ENCODE results near the gene PPP6R3. TPM values are rescaled to one million over a fixed set of nuclear protein-coding genes. Genes with fewer than 3 reads are reported as not detected.

Gene PPP6R3
- polyA plus RNA-seq, 1 of the 3 experiments (the other 2 are of a cell fraction), result 28.1 TPM

DNA sequence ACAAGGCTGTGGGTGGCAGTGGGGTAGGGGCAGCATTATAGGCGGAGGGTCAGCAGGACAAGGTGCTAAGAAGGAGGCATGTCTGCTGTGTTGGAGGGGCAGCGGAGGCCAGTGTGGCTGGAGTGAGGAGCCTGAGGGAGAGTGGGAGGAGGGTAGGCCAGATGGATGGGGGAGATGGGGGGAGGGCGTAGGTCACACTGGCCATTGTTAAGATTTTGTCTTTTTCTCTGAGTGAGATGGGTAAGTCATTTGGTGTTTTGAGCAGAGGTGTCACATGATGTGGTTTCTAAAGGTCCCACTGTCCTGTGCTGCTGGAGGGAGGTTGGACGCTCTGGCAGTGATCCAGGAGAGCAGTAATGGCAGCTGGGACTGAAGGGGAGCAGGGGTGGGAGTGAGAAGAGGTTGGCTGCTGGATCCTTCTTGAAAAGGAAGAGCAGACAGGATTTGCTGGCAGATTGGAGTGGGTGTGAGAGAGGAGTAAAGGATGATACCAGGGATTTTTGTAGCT, 9.8 kb downstream of the PPP6R3 start:
- H3K36me3 ChIP-seq (replicated peaks in 1 of 2; ENCODE audit: control insufficient read depth in 1 of 2, insufficient read depth in 2 of 2, low read length in 1 of 2), result peaks cover 4 to 9% of the 10 kb centered on the region in 2 experiments
- peak; percentile 23 for TF ChIP-seq CHD2 (IDR thresholded peaks at IDR 0.05; ENCODE audit: low read length, partially characterized antibody)
- no peak for TF ChIP-seq EP300 (IDR thresholded peaks at IDR 0.05; ENCODE audit: borderline replicate concordance in 1 of 2, low read depth in 1 of 2, low read length in 1 of 2)
- H3K27ac ChIP-seq (ENCODE audit: low read depth in 2 of 2, low read length in 1 of 2), result peak overlapping the region in 1 of 2 experiments; percentile 79; a peak in 2 of 4 replicates
- H3K4me3 ChIP-seq (ENCODE audit: low read depth in 2 of 2, low read length in 1 of 2), result no peak overlapping the region
- peak; percentile 75 for DNase-seq
- no peaks in the 10 kb centered on the region for H3K27me3 ChIP-seq (ENCODE audit: insufficient read depth)
- H3K9ac ChIP-seq, result no peak overlapping the region
- H3K4me2 ChIP-seq, result no peak overlapping the region
- ChIA-PET POLR2A (interaction anchor here (1.1 kb wide), 1 partner anchor 10 kb away, joined by 3 read pairs; the partner anchor contains the start of gene PPP6R3), CTCF (no interaction called here)
- H3F3A ChIP-seq (replicated peaks; ENCODE audit: insufficient read depth), result no peaks in the 10 kb centered on the region
- H3K9me3 ChIP-seq, result no peaks in the 10 kb centered on the region
- H2AFZ ChIP-seq (ENCODE audit: low read depth), result no peak overlapping the region
- H3K9me2 ChIP-seq, result no peaks in the 10 kb centered on the region
- 88% methylated on average over 4 of the region's 4 CpGs for WGBS (ENCODE audit: low lambda C conversion rate)
- H4K20me1 ChIP-seq (ENCODE audit: insufficient read depth), result peaks cover 93% of the 10 kb centered on the region
- peaks cover 16 to 27% of the 10 kb centered on the region in 2 experiments; a peak in 2 of 4 replicates for H3K4me1 ChIP-seq (ENCODE audit: control insufficient read depth in 1 of 2, insufficient read depth in 2 of 2, low read depth in 1 of 2, low read length in 1 of 2)
- peaks cover 100% of the 10 kb centered on the region for H3K79me2 ChIP-seq (ENCODE audit: insufficient read depth)

DNA sequence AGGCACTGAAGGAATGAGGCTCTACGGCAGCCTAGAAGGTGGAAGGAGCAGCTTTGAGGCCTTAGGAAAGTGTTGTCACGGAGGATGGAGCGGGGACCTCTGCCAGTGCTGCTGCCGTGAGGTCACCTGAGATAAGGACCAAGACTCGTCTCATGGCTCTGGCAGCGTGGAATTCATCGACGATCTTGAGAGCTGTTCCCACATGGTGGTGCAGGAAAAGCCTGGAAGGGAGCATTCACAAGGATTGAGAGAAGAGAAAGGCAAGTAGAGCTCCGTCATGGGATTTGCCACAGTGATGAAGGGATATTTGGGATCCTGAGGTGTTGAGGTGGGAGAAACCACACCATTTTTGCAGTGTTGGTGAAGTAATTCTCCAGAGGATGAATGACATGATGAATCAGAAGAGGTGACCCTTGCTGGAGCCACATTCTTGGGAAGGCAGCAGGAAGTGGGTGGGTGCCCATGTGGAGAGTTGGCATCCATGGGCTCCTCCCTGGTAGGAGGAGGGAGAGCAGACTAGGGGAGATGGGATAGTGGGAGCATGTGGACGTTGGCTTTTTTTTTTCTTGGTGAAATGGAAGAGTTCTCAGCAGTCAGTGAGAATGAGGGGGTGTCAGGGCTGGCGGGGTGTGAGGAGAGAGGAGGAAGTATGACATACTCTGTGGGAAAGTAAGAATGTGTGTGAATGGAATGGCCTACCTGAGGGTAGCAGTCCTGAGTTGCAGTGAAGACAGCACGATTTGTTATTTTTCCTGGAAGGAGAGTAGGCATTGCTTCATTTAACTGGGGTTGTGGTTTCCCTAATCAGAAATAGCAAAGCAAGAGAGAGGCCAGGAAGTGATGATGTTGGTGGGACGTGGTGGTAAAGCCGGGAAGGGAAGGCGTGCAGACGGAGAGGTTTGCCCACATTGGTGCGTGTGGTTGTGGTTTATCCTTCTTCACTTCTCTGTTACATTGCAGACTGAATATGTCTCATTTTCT, 11.1 kb downstream of the PPP6R3 start:
- H3K4me1 ChIP-seq (ENCODE audit: control insufficient read depth in 1 of 2, insufficient read depth in 2 of 2, low read depth in 1 of 2, low read length in 1 of 2), result peaks cover 16 to 27% of the 10 kb centered on the region in 2 experiments; a peak in 2 of 4 replicates
- POLR2A ChIA-PET, result no interaction called here
- H3K9me3 ChIP-seq, result no peaks in the 10 kb centered on the region
- H3K9me2 ChIP-seq, result no peaks in the 10 kb centered on the region
- H3K27ac ChIP-seq (ENCODE audit: low read depth in 2 of 2, low read length in 1 of 2), result peak overlapping the region in 1 of 2 experiments; percentile 24; a peak in 2 of 4 replicates
- H3K4me3 ChIP-seq (ENCODE audit: low read depth in 2 of 2, low read length in 1 of 2), result no peak overlapping the region
- H3K36me3 ChIP-seq (replicated peaks in 1 of 2; ENCODE audit: control insufficient read depth in 1 of 2, insufficient read depth in 2 of 2, low read length in 1 of 2), result peaks cover 4 to 9% of the 10 kb centered on the region in 2 experiments
- 96% methylated on average over 17 of the region's 17 CpGs for WGBS (ENCODE audit: low lambda C conversion rate)
- H2AFZ ChIP-seq (ENCODE audit: low read depth), result no peak overlapping the region
- no peaks in the 10 kb centered on the region for H3F3A ChIP-seq (replicated peaks; ENCODE audit: insufficient read depth)
- TF ChIP-seq, protein P1, sequence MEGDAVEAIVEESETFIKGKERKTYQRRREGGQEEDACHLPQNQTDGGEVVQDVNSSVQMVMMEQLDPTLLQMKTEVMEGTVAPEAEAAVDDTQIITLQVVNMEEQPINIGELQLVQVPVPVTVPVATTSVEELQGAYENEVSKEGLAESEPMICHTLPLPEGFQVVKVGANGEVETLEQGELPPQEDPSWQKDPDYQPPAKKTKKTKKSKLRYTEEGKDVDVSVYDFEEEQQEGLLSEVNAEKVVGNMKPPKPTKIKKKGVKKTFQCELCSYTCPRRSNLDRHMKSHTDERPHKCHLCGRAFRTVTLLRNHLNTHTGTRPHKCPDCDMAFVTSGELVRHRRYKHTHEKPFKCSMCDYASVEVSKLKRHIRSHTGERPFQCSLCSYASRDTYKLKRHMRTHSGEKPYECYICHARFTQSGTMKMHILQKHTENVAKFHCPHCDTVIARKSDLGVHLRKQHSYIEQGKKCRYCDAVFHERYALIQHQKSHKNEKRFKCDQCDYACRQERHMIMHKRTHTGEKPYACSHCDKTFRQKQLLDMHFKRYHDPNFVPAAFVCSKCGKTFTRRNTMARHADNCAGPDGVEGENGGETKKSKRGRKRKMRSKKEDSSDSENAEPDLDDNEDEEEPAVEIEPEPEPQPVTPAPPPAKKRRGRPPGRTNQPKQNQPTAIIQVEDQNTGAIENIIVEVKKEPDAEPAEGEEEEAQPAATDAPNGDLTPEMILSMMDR (IDR thresholded peaks at IDR 0.05), result no peak
- TF ChIP-seq FOXM1 (IDR thresholded peaks at IDR 0.05; ENCODE audit: low read depth), result no peak
- no peak for TF ChIP-seq NFIC (IDR thresholded peaks at IDR 0.05; ENCODE audit: borderline replicate concordance)
- TF ChIP-seq, protein P2, sequence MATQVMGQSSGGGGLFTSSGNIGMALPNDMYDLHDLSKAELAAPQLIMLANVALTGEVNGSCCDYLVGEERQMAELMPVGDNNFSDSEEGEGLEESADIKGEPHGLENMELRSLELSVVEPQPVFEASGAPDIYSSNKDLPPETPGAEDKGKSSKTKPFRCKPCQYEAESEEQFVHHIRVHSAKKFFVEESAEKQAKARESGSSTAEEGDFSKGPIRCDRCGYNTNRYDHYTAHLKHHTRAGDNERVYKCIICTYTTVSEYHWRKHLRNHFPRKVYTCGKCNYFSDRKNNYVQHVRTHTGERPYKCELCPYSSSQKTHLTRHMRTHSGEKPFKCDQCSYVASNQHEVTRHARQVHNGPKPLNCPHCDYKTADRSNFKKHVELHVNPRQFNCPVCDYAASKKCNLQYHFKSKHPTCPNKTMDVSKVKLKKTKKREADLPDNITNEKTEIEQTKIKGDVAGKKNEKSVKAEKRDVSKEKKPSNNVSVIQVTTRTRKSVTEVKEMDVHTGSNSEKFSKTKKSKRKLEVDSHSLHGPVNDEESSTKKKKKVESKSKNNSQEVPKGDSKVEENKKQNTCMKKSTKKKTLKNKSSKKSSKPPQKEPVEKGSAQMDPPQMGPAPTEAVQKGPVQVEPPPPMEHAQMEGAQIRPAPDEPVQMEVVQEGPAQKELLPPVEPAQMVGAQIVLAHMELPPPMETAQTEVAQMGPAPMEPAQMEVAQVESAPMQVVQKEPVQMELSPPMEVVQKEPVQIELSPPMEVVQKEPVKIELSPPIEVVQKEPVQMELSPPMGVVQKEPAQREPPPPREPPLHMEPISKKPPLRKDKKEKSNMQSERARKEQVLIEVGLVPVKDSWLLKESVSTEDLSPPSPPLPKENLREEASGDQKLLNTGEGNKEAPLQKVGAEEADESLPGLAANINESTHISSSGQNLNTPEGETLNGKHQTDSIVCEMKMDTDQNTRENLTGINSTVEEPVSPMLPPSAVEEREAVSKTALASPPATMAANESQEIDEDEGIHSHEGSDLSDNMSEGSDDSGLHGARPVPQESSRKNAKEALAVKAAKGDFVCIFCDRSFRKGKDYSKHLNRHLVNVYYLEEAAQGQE (IDR thresholded peaks at IDR 0.05; ENCODE audit: low read depth, low read length), result no peak
- no peak for TF ChIP-seq SMC3 (IDR thresholded peaks at IDR 0.05; ENCODE audit: low read depth, low read length)
- CTCF ChIA-PET, result no interaction called here
- H4K20me1 ChIP-seq (ENCODE audit: insufficient read depth), result peaks cover 83% of the 10 kb centered on the region
- no peaks in the 10 kb centered on the region for H3K27me3 ChIP-seq (ENCODE audit: insufficient read depth)
- peak overlapping the region; percentile 26 for H3K4me2 ChIP-seq
- H3K9ac ChIP-seq, result no peak overlapping the region
- no peak for DNase-seq
- H3K79me2 ChIP-seq (ENCODE audit: insufficient read depth), result peaks cover 96% of the 10 kb centered on the region

All from SK-N-SH (cell line).